ENCODE results near the gene FSIP2.
A peak's percentile ranks its signal among the peaks of the same experiment; 100 is the strongest.

Gene FSIP2, protein sequence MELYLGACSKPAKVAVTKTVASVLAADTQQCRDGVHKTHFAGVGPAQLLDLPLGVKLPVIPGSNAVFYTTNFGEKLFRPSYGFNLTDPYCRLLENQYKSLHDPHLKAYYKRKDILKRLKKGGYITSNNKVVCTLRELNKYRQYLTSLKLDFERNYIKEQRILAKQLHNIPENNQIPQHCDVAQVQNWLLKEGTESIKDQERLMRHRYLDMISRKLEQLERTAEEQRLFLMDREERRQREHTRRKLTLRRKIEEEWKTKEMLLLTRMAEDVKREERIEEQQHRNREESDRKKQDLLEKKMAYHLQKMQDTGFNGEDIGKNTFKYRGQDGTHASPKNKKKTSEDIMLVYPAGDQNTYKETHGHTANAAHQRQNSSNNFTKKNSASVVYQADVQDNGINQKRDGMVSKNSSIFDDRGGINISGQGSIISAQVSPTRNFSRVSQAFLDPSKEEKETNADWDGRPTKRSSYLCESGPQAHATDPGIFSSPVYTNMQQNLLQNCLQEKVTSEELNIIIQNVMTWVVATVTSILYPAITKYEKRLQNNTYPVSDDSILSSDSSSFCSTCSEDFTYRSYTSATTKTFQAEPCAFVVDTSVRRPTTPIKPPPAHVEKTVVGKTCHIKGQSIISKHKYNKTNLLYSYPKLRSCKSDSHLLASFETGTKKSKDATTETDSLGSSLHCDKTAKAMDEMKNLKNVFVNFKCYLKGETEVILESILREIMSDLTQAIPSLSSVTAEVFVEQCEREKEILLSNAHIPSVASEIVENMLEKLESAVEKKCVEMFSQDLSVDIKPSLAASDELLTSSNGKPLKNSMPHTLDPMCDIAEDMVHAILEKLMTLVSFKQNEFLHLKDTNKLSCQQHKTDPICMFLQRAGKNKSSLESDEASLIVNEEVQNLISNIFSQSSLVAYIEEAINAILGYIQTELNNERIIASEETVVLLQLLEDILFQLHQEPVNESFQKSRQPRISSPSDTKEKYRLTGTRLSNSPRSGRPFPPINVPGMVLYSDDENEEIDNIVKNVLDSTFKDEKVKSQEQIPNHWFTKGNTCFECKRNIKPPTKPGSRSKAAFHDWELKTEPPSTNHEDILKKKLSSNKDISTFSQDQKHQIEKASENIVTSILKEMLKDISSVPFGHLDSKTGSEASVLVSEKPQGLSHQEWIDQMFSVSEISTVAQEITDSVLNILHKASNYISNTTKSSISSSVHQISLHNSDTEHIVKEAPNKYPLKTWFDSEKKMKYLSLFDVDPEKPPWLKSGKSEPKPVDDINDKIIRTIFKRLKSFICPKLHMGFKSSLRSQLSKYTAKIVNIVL (N-terminal part only)

DNA sequence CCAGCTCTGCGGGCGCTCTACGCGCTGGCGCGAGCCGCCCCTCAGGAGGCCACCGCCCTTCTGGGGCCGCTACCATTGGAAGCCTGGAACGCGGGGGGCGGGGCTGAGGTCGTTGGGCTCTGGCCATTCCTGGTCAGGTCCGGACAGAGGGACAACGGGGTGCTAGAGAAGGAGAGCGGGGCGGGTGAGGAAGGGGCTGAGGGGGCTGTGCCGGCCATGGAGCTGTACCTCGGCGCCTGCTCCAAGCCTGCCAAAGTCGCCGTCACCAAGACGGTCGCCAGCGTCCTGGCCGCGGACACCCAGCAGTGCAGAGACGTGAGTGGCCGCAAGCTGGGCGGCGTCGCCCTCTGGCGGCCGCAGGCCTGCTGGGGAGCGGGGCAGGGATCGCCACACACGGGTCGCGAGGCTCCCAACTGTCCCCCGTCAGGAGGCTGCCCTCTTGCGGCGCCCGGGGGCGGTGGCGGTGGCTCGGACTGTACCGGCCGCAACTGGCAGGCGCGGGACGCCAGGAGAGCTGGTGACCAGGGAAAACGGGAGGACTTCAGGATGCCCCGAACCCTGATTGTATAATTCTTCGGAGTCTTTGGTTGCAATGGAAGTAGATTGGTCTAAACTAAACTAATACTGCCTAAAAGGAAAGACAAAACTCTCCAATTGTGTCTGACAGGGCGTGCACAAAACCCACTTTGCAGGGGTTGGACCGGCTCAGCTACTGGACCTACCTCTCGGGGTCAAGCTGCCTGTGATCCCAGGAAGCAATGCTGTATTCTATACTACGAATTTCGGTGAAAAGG is at the start of gene FSIP2:
Gene FSIP2 (plus strand): TSS at position 126 of the 794 bp plus-strand sequence. CDS start 91 bp downstream, at position 217.
- peak; percentile 60 for DNase-seq (ENCODE audit: low spot score)

DNA sequence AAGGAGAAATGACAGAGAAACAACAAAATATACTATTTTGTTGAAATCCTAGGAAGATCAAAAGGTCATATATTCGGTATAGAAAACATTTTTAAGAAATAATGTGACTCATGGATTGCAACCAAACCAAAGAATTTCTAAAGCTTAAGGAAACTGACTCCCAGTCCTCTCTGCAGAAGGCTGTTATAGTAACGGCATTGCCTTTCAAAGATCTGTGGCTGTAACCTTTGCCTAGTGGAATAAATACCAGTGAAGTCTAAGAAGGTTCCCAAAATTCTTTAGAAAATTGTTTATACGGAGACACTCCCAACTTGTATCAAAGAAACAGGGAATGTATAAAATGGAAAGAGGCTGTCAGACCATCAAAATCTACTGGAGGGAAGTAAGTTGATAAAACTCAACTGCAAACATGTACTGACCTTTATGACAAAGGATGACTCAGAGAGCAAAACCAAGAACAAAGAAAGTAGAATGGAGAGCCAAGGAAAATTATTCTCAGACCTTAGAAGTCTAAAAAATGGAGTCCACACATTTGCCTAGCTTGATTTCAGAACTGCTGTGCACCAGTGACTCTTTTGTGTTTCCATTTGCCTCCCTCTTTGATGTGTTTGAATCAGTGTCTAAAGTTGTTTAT is 48.6 kb upstream of the FSIP2 start:
- no peak for DNase-seq (ENCODE audit: low spot score)

DNA sequence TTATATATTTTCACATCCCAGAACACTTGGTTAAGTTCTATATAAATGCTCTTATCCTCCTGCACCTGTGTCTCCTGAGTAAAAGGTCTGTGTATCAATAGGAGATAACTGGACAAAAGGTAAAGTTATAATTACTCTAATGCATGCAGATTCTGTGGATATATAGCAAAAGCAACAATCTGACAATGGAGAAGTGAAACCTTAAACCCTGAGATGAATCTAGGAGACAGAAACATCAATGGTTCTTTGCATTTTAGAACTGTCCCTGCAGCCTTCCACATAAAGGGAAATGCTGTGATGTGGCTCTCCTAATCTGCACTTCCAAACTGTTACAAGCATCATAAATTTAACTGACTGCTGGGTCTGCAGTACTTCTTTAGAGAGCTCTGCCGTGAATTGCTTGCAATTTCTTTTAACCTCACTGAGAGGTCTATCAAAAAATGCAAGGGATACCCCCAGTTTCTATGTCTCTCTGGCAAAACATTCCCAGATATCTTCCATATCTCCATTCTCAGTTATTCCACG is 42.8 kb upstream of the FSIP2 start:
- no peak for DNase-seq (ENCODE audit: low spot score)

DNA sequence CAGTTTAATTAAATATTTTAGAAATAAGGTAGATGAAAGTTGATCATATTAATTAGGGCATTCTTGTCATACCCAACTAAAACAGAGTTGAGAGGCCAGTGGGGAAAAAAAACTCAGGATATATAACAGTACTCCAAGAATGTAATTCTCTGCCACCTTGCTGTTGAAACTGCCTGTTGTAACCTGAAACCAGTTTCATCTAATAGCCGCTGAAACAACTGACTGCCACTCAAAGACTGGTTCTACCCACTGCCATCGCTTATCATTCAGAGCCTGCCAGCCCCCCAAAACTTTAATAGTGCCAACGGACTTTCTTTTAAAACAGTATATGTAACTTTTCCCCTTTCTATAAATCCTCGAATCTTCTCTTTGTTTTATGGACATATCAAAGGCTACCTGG is 37.7 kb upstream of the FSIP2 start:
- no peak for DNase-seq (ENCODE audit: low spot score)

DNA sequence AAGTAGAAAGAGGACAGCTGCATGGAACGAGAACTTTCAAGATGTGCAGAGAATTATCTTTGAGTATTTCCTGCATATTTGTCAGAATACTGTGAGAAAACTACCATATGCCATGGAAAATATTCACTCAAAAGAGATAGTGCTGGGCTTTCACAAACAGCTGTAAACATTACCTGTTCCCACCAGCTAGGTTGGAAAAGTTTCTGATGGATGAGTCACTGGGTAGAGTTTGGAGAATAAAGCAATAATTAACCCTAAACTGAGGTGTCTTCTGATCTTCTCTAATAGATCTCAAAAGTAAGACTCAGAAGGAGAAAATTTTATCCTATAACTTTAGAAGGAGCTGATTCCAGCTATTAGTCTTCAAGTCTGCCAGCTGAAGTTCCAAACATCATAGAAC is 3.9 kb upstream of the FSIP2 start:
- no peak for DNase-seq (ENCODE audit: low spot score)

DNA sequence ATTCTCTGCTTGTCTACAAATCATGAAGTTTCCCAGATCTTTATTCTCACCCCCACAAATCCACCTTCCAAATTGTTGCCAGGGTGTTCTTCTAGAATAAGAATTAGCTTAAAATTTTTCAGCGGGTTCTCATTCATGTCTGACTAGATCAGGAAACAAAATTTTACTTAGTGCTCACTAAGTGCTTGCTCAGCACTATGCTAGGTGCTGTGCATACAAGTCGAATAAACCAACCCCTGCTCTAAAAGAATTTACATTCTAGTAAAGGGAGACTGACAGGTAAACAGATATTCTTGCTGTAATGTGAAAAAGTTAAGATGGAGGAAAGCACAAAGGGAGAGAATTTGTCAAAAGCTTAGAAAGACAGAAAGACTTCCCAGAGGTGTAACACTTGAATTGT is 2.4 kb upstream of the FSIP2 start:
- DNase-seq (ENCODE audit: low spot score): no peak

DNA sequence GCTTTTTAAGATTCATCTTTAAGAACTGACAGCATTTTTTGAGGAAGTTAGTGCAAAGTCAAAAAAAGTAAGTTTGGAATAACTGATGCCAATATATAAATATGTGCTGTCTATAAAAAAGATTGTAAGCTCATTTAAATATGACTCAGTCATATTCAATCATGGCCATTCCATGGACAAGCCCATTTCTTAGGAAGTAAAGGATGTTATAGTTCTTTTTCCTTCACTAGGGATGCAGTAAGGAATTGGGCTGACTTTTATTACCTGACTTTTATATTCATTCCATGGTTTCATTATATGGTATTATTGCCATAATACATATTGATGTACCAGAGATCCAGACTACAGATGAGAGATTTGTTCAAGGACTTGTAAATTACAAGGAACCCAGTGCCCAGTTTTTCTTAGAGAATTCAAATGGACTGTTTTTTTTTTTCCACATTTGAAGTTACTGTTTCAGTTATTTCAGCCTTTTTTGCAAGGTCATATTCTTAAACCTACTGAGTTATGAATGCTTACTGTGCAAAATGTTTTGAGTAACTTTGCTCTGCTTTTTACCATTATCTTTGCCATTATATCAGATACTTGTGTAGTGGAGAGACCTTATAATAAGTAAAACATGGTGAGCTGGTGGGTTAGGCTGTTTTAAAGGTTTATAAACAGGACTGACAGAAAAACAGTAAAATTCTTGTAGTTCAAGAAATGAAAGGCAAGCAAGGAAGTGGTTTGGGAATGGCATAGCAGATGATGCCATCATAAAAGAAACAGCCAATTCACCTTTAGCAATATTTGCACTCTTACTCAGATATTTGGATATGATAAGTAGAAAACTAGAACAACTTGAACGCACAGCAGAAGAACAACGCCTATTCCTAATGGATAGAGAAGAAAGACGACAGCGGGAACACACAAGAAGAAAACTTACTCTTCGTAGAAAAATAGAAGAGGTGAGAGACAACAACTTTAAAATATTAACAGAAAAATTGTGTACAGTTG is 7.6 kb downstream of the FSIP2 start:
- no peak for DNase-seq (ENCODE audit: low spot score)

DNA sequence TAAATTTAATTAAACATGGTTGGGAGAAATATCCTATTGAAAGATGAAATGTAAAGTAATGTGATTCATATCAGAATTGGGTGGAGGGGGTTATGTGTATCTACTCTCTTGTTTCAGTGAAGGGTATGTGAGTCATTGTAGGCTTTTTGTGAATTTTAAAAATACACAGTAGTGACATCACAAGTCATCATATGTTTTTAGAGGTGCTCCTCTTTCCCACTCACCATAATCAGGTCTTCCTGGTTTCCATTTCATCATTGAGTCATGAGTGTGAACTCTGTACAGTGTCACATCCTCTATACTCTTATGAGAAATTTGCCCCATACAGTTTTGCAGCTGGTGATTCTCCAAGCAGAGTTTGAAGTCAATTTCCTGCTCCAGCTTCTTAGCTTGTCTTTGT is 18.8 kb downstream of the FSIP2 start:
- DNase-seq (ENCODE audit: low spot score): no peak

DNA sequence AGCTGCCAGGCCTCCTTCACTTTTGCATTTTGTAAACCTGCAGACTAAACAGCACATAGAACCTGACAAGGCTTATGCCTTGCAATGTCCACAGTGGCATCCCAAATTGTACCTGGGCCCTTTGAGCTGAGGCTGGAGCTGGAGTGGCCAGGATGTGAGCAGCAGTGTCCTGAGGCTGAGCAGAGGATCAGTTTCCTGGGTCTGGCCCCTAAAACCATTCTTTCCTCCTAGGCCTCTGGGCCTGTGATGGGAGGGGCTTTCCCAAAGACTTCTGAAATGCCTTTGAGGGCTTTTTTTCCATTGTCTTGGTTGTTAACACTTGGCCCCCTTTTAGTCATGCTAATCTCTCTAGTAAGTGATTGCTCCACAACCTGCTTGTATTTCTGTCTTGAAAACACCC is 32.8 kb downstream of the FSIP2 start:
- no peak for DNase-seq (ENCODE audit: low spot score)

DNA sequence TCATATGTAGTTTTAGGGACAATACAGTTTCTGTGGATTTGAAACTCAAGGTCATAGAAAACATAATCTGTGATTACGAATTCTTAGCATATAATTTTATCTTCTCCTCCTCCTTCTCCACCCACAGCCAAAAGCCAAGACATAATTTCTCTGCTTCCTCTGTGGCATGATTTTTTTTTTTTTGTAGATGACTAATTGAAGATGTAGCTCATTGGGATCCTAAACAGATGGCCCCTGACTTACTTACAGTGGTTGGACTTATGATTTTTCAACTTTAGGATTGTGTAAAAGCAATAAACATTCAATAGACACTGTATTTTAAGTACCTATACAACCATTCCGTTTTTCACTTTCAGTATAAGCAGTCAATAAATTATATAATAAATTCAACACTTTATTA is 42.3 kb downstream of the FSIP2 start:
- DNase-seq (ENCODE audit: low spot score): no peak

DNA sequence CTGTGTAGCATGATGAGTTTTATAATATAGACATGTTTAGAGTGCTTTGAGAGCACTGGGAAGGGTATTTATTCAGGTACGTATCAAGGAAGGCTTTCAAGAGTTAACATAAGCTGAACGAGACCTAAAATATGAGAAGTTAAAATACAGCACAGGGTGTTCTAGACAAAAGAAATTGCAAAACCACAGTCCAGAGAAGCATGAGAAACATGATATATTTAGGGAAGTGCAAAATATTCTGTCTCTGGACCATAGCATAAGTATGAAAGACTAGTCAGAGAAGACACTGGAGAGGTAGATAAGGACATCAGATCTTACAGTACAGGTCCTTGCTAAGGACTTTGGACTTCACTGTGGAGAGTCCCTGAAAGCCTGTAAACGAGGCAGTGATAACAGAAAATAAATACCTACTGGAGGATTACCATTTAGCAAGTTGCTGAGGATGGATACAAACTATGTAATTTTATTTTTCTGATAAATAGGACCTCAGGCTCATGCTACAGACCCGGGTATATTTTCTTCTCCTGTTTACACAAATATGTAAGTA is 43.7 kb downstream of the FSIP2 start:
- DNase-seq (ENCODE audit: low spot score): no peak

DNA sequence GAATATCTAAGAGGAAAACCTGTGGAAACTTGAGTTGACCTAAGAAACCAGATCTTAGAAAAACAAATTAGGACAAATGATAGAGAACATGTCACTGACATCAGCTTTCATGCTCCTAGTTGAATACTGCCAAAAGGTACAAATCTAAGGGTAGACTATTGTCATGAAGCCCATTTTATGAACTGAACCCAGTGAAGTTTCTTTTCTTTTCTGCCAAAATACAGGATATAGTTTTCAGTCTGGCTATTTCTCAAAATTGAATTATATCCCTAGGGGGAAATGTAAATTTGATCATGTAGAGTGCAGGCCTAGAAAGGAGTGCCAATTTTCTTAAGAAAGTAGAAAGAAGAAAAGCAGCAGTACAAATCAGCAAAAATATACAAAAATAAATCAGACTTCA is 46.6 kb downstream of the FSIP2 start:
- DNase-seq (ENCODE audit: low spot score): no peak

DNA sequence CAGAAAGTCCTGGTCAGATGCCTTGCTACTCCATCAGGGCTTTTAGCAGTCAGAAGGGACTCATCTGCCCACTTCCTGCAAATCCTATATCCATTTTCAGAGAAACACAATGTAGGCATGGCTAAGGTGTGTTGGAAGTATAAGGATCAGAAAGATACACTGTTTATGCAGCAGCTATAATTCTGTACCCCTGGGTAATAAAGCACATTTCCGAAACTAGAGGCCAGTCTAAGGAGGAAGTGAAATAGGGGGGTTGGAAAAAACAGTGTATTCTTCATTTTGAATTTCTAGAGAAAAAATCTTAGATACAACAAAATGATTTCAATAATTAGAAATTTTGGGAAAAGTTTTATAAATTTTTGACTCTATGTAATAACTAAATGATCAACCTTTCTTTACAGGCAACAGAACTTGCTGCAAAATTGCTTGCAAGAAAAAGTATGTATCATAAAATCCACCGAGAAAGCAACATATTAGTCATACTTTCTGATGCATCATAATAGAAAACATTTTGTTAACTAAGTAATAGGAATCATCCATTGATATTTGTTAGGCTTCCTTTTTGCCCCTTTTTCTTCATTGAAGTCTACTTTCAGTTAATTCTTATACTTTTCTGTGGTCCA is 47.4 kb downstream of the FSIP2 start:
- DNase-seq (ENCODE audit: low spot score): no peak

DNA sequence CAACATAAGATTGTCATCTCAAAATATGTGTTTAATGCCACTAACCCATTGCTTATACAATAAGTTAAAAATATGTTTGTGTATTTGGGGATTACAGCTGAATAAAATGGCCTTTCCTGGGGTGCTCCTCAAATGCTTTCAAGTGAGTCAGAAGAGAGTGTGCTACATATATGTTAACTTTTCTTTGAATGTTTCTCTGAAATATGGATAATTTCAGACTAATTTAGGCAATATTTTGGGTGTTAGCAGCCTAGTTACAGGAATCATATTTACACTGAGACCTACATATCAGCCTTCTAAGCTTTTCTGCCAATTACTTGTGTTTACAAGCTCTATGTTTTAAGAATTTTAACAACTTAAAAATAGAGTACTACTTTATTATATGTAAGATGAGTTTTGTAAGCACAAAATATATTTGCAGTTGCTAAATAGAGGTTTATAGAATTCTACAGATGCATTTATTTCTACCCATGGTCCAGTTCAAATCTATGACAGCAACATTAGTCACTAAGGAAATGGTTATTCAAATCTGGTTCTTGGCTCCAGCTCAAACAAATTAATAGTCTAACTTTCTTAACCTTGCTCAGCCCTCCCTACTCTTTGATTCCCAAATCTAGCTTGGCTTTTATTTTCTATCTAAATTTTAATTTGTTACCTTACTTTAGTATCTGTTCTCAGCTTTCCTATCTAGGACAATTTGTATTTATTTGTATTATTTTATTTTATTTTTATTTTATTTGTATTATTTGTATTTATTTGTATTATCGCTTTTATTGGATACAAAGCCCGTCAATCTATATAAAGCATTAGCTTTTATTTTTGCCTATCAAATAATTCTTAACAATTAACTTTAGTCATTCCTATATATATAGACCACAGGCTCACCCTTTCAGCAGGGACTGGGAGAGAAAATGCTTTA is 48.9 kb downstream of the FSIP2 start:
- peak; percentile 5 for DNase-seq (ENCODE audit: low spot score)

DNA sequence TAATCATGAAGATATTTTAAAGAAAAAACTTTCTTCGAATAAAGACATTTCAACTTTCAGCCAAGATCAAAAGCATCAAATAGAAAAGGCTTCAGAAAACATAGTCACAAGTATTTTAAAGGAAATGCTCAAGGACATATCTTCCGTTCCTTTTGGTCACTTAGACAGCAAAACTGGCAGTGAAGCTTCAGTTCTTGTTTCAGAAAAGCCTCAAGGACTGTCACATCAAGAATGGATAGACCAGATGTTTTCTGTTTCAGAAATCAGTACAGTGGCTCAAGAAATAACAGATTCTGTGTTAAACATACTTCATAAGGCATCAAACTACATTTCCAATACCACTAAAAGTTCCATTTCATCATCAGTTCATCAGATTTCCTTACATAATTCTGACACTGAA is 51.8 kb downstream of the FSIP2 start:
- no peak for DNase-seq (ENCODE audit: low spot score)

DNA sequence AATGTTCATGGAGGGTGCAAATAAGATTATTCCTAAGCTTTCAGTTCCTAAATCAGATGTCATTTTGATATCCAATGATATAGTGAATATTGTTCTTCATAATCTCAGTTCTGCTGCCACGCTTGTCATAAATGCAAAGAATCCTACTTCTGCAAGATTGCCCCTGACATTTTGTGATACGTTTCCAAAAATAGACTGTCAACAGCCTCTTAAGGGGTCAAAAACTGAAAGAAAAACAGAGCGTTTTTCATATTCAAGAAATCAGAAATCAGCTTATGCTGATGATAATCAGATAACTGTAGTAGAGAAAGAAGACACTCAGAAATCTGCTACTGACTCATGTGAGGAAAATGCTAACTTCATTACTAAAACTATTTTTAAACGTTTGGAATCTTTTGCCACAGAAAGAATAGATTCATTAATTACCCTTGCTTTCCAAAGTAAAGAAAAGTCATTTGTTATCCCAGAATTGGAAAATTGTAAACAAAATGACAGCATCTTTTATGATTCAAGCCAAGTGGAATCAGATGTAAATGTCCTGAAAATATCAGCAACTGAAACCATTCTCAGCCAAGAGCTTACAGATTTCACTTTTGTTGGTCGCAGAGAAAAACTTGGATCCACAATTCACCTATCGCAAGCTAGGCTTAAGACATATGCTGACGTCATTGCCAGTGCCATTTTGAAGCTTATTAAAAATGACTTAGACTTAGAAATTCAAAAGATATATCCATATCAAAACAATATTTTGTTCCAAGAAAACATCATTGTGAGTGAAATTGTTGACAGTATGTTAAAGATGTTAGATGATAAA is 55.1 kb downstream of the FSIP2 start:
- no peak for DNase-seq (ENCODE audit: low spot score)

DNA sequence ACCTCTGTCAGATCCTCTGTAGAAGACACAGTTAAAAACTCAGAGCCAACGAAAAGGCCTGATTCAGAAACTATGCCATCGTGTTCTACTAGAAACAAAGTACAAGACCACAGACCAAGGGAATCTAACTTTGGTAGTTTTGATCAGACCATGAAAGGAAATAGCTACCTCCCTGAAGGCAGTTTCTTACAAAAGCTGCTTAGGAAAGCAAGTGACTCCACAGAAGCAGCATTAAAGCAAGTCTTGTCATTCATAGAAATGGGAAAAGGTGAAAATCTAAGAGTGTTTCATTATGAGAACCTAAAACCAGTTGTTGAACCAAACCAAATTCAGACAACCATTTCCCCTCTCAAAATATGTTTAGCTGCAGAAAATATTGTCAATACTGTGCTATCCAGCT is 58.2 kb downstream of the FSIP2 start:
- DNase-seq (ENCODE audit: low spot score): no peak

Data from AG08396 (cell line).